Type B pancreatic cell (in vitro differentiated cells): Measurements from ENCODE around the gene MEIS2. TPM values are rescaled to one million over a fixed set of nuclear protein-coding genes. Genes with fewer than 3 reads are reported as not detected.

Experiments
- DNase-seq: peaks from one replicate; pipeline ENCODE4 v3.0.0; 2021; ENCODE audit warnings: mixed read lengths; ENCODE audit not compliant: unreplicated experiment; ENCODE audit errors: extremely low spot score
- H3K27ac Mint-ChIP-seq: 2 replicates; pipeline ENCODE4 v1.8.0; 2021; ENCODE audit warnings: mild to moderate bottlenecking, mixed read lengths
- H3K27me3 Mint-ChIP-seq: 2 replicates; pipeline ENCODE4 v1.8.0; 2021; ENCODE audit warnings: mixed read lengths
- H3K36me3 Mint-ChIP-seq: 2 replicates; pipeline ENCODE4 v1.8.0; 2021; ENCODE audit warnings: mixed read lengths
- H3K4me1 Mint-ChIP-seq: one replicate; pipeline ENCODE4 v1.8.0; 2021; ENCODE audit warnings: mixed read lengths; ENCODE audit not compliant: unreplicated experiment
- H3K4me3 Mint-ChIP-seq: 2 replicates; pipeline ENCODE4 v1.8.0; 2021; ENCODE audit warnings: mild to moderate bottlenecking, mixed read lengths
- H3K9me3 Mint-ChIP-seq: 2 replicates; pipeline ENCODE4 v1.8.0; 2021; ENCODE audit warnings: mixed read lengths
- microRNA-seq: library from miRNA; unstranded; fragments of <30 nt; microRNA quantifications from one replicate; pipeline ENCODE4, GENCODE V29; 2020
- total RNA-seq: library from RNA; stranded (reverse); gene quantifications from 2 replicates; pipeline ENCODE4 v1.2.1, GENCODE V29; 2021; ENCODE audit warnings: low replicate concordance
- TF ChIP-seq, protein P1 (sequence below): fragments of 200-600 bp; sonication (generic); conservative IDR thresholded peaks from 2 replicates; pipeline ENCODE4 v1.5.0; 2021; ENCODE audit warnings: antibody characterized with exemption, mild to moderate bottlenecking

MEIS2 gene
- total RNA-seq, 1 donor from 2014 or later = 211 TPM

DNA sequence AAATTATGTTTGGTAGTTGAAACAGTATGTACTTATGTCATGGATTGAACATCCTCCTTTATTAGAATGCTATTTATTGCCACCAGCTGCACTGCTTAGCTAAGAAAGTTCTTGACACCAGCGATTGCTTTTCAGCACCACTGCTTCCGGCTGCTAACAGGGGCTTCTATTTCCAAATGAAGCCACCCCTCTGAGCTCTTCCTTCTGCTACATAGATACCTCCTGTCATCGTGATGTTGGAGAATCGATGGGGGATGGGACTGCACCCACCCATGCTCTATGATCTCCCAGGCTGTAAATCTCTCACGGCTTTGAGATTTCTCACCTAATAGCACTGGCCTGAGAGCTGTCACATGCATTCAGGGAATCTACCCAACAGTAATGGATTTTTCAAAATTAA lies 259.2 kb downstream of the MEIS2 start:
- peaks cover 3% of the 10 kb centered on the region for H3K9me3 Mint-ChIP-seq
- TF ChIP-seq, protein P1, sequence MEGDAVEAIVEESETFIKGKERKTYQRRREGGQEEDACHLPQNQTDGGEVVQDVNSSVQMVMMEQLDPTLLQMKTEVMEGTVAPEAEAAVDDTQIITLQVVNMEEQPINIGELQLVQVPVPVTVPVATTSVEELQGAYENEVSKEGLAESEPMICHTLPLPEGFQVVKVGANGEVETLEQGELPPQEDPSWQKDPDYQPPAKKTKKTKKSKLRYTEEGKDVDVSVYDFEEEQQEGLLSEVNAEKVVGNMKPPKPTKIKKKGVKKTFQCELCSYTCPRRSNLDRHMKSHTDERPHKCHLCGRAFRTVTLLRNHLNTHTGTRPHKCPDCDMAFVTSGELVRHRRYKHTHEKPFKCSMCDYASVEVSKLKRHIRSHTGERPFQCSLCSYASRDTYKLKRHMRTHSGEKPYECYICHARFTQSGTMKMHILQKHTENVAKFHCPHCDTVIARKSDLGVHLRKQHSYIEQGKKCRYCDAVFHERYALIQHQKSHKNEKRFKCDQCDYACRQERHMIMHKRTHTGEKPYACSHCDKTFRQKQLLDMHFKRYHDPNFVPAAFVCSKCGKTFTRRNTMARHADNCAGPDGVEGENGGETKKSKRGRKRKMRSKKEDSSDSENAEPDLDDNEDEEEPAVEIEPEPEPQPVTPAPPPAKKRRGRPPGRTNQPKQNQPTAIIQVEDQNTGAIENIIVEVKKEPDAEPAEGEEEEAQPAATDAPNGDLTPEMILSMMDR = no peak
- H3K27me3 Mint-ChIP-seq = peaks cover 8% of the 10 kb centered on the region
- peaks cover 21% of the 10 kb centered on the region for H3K4me1 Mint-ChIP-seq
- H3K27ac Mint-ChIP-seq = no peak overlapping the region
- no peak for DNase-seq
- peaks cover 5% of the 10 kb centered on the region for H3K36me3 Mint-ChIP-seq
- no peak overlapping the region for H3K4me3 Mint-ChIP-seq

Small RNA genes lying within 50 kb of the gene (microRNA-seq; reads per million reads assigned to microRNA genes)
- not detected for gene MIR8063
